Left renal pelvis (tissue), 4 donors: ENCODE data around the gene MAP3K19. TPM values are rescaled to one million over a fixed set of nuclear protein-coding genes. Genes with fewer than 3 reads are reported as not detected.
"Not testable (repeated sequence)": the region's sequence is repeated elsewhere in the genome, so short reads cannot be mapped to it uniquely, and the experiment has no call there.

Source experiments
- DNase-seq, 4 donors: peaks; one replicate each; pipeline ENCODE4 v3.0.0-alpha.2; 2013; ENCODE audit warnings: low read depth in 4 of 4, low spot score in 3 of 4
- polyA plus RNA-seq, 4 donors: library from polyadenylated mRNA; unstranded; fragments of 120-200 nt; gene quantifications; one replicate each; pipeline ENCODE4 v1.2.1, GENCODE V29; 2013; ENCODE audit not compliant: insufficient read length in 4 of 4

MAP3K19 gene, protein sequence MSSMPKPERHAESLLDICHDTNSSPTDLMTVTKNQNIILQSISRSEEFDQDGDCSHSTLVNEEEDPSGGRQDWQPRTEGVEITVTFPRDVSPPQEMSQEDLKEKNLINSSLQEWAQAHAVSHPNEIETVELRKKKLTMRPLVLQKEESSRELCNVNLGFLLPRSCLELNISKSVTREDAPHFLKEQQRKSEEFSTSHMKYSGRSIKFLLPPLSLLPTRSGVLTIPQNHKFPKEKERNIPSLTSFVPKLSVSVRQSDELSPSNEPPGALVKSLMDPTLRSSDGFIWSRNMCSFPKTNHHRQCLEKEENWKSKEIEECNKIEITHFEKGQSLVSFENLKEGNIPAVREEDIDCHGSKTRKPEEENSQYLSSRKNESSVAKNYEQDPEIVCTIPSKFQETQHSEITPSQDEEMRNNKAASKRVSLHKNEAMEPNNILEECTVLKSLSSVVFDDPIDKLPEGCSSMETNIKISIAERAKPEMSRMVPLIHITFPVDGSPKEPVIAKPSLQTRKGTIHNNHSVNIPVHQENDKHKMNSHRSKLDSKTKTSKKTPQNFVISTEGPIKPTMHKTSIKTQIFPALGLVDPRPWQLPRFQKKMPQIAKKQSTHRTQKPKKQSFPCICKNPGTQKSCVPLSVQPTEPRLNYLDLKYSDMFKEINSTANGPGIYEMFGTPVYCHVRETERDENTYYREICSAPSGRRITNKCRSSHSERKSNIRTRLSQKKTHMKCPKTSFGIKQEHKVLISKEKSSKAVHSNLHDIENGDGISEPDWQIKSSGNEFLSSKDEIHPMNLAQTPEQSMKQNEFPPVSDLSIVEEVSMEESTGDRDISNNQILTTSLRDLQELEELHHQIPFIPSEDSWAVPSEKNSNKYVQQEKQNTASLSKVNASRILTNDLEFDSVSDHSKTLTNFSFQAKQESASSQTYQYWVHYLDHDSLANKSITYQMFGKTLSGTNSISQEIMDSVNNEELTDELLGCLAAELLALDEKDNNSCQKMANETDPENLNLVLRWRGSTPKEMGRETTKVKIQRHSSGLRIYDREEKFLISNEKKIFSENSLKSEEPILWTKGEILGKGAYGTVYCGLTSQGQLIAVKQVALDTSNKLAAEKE (N-terminal part only)
- polyA plus RNA-seq = under 1 TPM in 3 of 4 donors, not detected in 1; 0.20 to 0.63 (median 0.49) TPM

DNA sequence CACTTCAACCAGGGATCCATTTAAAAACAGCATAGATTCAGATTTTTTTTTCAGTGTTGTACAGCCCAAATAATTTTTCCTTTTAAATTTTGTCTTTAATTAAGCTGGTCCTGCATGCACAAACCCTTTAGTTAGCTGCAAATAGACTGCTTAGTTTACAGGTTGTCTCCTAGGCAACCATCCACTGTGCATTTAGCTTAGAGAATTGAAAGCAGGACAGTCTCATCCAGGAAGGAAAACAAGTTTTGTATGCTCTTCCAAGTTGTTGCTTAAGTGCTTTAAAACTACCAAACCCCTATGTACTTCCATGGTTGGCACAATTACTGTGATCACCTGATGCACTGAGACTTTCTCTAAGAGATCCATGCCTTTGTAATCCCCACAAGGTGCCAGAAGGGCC is at the start of gene MAP3K19:
TSS of gene MAP3K19 (minus strand) at position 148 of the 400 bp plus-strand sequence. CDS start 22,800 bp downstream, outside the sequence.
- no peak for DNase-seq

DNA sequence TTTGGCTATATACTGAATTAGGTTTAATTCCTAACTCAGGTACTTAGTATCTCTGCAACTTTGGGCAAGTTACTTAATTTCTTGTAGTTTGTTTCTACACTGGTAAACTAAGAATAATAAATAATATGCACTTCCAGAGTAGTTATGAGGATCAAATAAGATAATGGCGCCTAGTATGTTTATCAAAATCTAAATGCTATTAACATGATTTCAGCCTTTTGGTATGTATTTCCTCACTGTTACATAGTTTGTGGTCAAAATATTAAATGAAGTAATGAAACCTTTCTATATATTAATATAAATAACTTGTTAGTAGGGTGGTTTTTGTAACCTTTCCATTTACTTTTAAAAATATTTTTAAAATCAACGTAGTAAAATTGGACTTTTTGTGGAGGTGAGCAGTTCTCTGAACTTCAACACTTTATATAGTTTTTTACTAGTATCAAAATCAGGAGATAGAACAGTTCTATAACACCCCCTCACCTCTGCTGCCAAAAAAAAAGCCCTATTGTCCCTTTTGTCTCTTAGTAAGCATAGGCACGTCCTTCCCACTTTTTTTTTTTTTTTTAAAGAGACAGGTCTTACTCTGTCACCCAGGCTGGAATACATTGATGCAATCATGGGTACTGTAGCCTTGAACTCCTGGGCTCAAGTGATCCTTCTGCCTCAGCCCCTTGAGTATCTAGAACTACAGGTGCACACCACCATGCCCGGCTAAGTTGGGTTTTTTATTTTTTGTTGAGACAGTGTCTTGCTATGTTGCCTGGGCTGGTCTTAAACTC is 49.6 kb upstream of the MAP3K19 start:
- no peak for DNase-seq

DNA sequence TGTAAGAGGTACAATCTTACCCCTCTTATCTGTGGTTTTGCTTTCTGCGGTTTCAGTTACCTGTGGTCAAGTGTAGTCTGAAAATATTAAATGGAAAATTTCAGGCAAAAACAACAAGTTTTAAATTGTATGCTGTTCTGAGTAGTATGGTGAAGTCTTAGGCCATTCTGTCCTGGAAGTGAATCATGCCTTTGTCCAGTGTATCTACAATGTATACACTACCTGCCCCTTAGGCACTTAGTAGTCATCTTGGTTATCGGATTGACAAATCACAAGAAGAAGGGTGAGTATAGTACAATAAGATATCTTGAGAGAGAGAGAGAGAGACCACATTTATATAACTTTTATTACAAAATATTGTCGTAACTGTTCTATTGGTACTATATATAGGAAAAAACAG is 48.3 kb upstream of the MAP3K19 start:
- no peak for DNase-seq

DNA sequence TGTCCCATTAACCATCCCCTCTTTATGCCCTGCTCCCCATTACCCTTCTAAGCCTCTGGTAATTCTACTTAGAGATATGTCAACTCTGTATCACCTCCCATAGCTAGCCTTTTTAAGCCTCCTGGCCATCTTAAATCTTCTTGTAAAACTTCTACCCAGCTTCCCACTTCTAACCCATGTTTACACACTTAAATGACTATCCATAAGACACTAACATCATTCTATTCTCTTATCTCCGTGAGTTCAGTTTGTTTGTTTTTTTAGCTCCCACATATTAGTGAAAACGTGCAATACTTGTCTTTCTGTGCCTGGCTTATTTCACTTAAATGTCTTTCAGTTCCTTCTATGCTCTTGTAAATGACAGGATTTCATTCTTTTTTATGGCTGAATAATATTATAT is 47.3 kb upstream of the MAP3K19 start:
- DNase-seq = no peak

DNA sequence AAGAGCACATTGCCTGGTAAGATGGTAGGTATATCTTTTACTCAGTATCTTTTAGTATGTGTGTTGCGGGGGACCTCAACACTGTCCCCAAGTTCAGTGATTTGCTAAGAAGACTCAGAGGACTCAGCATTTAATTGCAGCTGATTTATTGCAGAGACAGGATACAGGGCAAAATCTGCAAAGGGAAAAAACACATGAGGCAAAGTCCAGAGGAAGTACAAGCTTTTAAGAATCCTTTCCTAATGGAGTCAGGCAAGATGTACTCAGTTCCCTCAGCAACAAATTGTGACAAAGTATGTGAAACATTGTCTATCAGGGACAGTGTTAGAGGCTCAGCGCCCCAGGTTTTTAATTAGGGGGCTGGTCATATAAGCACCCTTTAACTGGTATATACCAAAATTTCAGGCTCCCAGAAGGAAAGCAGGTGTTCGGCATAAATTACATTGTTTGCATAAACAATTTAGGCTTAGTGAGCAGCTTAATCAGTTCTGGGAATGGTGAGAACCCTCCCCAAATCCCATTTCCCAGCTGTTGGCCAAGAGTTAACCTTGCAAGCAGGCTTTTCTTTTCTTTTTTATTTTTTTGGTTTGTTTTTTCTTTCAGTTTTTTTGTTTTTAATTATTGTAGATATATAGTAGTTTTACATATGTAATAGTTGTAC is 46.6 kb upstream of the MAP3K19 start:
- peak in 1 of 4 donors; percentile 0 for DNase-seq

DNA sequence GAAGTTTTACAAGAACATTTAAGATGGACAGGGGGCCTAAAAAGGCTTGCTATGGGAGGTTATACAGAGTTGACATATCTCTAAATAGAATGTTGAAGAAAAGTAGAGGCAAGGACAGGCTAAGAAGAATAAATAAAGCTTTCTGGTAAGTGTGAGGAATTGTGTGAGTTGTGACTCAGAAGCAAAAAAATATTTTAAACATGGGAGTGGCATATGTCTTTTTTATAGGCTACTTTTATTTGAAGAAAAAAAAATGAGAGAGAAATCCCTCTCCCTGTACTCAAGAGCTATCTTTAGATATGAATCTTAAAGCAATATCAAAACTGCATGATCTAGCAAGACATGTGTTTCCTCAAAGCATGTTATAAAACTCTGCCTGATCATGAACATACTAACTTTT is 45.9 kb upstream of the MAP3K19 start:
- DNase-seq = no peak

DNA sequence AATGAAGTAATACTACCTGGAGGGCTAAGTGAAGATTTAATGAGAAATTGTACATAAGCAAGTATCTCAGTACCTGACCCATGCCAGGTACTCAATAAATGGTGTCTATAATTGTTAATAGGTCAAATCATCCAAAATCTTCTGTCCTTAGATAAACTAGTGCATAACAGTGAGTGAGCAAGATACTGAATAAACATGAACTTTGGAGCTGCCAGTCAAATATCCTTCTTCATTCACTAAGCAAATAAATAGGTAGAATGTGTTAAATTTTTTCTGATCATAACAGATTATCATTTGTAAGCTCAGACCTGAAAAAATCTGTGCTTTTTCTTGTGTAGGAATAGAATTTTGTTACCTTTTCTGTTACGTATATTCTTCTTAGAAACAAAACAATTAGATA is 44.4 kb upstream of the MAP3K19 start:
- DNase-seq = no peak

DNA sequence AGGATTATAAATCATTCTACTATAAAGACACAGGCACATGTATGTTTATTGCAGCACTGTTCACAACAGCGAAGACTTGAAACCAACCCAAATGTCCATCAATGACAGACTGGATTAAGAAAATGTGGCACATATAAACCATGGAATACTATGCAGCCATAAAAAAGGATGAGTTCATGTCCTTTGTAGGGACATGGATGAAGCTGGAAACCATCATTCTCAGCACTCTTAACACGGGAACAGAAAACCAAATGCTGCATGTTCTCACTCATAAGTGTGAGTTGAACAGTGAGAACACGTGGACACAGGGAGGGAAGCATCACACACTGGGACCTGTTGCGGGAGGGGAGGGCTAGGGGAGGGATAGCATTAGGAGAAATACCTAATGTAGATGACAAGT is 42.4 kb upstream of the MAP3K19 start:
- not testable (repeated sequence) for DNase-seq

DNA sequence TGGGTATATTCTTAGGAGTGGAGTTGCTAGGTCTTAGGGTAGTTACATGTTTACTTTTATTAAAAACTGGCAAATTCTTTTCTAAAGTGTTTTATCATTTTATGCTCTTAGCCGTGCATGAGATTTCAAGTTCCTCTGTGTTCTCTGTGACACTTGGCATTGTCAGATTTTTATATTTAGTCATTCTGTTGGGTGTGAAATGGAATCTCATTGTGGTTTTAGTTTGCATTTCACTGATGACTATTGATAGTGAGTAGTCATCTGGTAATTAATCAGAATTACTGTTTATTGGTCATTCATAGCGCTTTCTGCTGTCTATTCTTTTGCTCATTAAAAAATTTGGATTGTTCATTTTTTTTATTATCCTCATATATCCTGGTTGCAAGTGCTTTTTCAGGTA is 39.0 kb upstream of the MAP3K19 start:
- no peak for DNase-seq

DNA sequence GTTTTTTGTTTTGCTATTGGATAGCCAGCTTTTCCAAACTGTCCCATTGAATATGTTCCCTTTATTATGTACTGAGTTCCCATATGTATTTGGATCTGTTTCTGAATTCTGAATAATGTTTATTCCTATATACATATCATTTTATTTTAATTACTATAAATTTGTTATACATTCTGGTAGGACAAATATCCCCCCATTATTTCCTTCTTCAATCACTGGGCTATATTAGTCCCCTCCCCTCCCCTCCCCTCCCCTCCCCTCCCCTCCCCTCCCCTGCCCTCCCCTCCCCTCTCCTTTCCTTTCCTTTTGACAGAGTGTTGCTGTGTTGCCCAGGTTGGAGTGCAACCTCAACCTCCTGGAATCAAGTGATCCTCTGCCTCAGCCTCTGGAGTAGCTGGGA is 31.2 kb upstream of the MAP3K19 start:
- no peak for DNase-seq

DNA sequence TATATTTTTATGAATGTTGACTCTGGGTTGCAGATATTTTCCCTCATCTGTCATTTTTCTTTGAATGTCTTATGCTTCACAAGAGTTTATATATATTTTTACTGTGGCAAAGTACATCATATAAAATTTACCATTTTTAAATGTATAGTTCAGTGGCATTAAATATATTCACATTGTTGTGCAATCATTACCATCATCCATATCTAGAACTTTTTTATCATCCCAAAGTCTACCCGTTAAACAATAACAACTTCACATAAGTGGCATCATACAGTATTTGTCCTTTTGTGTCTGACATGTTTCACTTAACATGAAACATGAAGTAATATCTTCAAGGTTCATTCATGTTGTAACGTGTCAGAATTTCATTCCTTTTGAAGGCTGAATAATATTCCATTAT is 29.3 kb upstream of the MAP3K19 start:
- DNase-seq = no peak

DNA sequence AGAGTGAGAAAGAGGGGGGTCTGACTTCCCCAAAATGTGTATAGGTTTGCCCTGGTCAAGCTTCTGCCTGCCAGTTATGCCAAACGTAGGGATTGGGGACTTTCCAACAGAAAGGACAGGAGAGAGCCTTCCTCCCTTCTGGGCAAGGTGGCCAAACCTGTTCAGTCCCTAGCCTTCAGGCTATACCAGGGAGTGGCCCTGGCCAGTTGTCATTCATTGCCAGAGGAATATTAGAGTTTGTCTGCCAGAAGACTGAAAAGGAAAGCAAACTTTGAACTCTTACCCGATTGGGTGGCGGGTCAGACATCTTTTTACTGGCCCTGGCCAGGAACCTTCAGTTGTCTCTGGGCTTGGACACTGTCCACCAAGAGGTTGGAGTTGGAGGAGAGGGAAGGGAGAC is 27.0 kb upstream of the MAP3K19 start:
- DNase-seq = no peak

DNA sequence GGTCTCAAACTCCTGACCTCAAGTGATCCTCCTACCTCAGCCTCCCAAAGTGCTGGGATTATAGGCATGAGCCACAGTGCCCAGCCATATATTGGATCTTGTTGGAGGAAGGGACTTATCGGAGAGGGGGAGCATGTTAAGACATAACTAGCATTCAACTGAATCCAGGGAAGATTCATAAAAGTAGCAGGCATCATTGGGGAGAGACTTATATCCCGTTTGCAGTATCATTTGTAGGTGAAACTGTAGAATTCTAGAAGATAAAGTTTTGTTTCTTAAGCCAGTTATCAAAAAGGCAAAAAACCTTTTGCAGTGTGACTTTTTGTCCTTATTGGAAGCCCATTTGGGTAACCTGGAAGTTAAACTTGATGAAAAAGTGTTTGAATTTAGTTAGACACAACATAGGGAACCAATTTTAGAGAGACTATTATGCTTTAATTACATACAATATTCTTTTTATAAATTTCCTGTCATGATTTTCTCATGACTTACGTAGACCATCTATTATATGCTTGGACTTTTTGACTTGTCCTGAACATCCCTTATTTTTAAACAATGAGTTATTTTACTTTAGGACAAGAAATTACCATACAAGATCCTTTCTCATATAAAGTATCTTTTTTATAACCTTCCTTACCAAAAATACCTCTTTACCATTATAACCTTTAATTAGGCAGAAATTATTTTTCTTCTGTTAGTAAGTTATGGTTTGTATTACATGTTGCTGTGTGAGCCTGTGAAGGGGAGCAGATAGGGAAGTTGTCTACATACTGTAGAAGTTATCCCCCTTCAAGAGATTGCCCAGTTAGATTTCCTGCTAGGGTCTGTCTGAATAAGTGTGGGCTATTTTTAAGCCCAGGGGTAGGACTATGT is 25.1 kb upstream of the MAP3K19 start:
- no peak for DNase-seq

DNA sequence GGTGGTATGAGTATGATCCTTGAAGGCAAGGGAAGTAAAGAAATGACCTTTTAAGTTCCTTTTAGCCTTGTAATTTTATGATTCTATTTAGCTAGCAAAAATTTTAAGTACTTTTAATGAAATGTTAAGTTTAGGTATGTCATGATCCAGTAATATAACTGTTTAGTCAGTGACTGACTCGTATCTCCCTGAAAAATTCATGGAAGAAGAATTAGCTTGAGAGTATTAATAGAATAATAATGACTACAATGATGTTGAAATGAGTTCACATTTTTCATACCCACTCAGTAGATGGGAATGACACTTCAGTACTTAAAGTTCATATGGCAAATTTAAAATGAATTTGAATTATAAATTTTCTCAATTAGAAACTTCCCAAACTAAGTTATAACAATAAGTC is 19.5 kb upstream of the MAP3K19 start:
- no peak for DNase-seq

DNA sequence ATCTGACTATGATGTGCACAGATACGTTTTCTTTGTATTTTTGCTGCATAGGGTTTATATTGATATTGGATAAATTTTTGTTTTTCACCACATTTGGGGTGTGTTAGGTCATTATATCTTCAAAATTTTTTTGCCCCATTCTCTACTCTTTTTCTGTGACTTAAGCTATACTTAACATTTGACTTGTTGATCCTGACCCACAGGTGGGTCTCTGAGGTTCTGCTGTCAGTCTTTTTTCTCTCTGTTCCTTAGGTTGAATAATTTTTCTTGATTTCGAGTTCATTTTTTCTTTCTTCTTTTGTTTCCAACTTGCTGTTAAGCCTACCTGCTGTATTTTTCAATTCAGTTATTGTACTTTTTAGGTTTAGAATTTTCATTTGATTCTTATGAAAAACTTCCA is 16.9 kb upstream of the MAP3K19 start:
- DNase-seq = no peak

DNA sequence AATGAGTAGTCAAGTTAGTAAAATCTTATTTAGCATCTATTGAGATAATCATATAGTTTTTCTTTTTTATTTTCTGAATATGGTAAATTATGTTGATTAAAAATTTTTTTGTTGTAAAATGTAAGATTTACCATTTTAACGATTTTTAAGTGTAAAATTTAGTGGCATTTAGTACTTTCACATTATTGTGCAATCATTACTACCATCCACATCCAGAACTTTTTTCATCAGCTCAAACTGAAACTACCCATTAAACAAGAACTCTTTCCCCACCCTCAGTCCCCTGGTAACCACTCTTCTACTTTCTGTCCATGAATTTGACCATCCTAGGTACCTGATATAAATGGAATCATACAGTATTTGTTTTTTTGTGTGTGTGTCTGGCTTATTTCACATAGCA is 16.0 kb upstream of the MAP3K19 start:
- DNase-seq = no peak

DNA sequence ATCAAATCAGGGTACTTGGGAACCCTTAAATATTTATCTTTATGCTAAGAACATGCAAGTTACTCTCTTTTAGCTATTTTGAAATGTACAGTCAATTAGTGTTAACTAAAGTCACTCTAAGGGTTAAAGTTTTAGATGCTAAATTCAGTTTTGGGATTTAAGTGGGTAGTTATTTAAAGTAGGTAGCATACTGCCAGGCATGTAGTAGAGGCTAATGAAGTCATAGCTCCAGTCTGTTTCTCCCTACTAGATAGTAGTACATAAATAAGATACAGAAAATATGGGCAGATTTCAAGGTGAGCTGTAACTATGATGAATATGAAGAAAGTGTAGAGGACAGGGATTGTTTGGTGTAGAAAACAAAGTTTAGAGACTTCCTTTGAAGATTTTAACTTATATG is 12.3 kb upstream of the MAP3K19 start:
- DNase-seq = no peak

DNA sequence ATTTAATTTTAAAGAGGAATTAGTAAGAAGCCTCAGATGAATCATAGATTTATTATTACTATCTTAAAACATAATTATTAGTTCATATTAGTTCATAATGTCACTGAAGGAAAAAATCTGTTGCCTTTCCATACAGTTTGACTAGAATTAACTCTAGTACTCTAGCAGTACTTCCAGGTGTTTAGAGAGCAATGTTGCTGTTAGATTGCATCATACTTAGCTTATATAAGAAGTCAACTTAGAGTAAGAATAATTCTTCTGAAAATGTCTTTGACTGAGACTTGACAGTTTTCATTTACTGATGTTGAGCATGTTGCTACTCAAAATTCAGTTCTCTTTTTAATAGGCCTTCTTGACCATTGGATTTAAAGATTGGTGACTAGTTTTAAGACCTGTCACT is 9.5 kb upstream of the MAP3K19 start:
- DNase-seq = no peak

DNA sequence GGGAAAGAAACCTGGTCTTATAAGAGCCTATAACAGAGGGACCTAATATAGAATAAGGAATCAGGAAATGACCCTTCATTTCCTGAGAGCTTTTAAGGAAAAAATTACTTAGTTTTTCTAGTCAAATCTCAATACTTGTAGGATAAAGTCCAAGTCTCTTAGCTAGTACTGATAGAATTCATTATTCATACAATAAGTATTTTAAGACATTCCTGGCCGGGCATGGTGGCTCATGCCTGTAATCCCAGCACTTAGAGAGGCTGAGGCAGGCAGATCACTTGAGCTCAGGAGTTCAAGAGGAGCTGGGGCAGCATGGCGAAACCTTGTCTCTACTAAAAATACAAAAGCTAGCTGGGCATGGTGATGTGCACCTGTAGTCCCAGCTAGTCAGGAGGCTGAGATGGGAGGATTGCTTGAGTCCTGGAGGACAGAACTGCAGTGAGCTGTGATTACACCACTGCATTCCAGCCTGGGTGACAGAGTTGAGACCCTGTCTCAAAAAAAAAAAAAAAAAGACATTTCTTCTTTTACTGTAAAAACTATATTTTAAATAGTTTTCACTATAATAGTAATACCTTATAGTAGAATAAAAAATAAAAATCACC is 8.0 kb upstream of the MAP3K19 start:
- DNase-seq = no peak
